ENCODE results near the gene MOB4. TPM values are rescaled to one million over a fixed set of nuclear protein-coding genes. Genes with fewer than 3 reads are reported as not detected.

MOB4 gene
- total RNA-seq, 1 experiment from 2014 or later, result 31.1 TPM

DNA sequence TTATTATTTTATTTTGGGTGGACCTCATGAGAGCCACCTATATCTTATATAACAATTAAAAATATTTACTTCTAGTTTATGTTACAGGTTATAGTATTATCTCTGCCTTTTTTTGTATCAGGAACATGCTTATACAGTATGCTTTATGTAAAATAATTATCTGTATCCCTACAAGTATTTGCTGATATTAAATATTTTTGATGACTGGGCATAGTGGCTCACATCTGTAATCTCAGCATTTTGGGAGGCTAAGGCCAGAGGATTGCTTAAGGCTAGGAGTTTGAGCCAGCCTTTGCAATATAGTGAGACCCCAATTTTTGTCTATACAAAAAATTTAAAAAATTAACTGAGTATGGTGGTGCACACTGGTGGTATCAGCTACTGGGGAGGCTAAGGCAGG, 39.6 kb downstream of the MOB4 start:
- H3K4me1 Mint-ChIP-seq (ENCODE audit: low read depth, unreplicated experiment), result no peaks in the 10 kb centered on the region
- POLR2A ChIA-PET, result no interaction called here
- intact Hi-C loops (cut with micrococcal nuclease; ENCODE audit: unreplicated experiment), result no loop called here
- no peak overlapping the region for H3K4me3 Mint-ChIP-seq (ENCODE audit: unreplicated experiment)
- Histone ChIP-seq H3K4me1 (no peaks in the 10 kb centered on the region), H3K4me3 (ENCODE audit: low read depth, low read length) (no peak overlapping the region), H3K27me3 (replicated peaks; ENCODE audit: control insufficient read depth, insufficient read depth, low read length) (no peaks in the 10 kb centered on the region), H3K9me3 (no peaks in the 10 kb centered on the region), H3K36me3 (ENCODE audit: control insufficient read depth, insufficient read depth, low read length) (no peaks in the 10 kb centered on the region; the same call in 1 of the 2 replicates)
- peaks cover 25% of the 10 kb centered on the region for H3K36me3 Mint-ChIP-seq (ENCODE audit: insufficient read depth, unreplicated experiment)
- no peak overlapping the region for H3K27ac Mint-ChIP-seq (ENCODE audit: unreplicated experiment)
- TF ChIP-seq, protein P1, sequence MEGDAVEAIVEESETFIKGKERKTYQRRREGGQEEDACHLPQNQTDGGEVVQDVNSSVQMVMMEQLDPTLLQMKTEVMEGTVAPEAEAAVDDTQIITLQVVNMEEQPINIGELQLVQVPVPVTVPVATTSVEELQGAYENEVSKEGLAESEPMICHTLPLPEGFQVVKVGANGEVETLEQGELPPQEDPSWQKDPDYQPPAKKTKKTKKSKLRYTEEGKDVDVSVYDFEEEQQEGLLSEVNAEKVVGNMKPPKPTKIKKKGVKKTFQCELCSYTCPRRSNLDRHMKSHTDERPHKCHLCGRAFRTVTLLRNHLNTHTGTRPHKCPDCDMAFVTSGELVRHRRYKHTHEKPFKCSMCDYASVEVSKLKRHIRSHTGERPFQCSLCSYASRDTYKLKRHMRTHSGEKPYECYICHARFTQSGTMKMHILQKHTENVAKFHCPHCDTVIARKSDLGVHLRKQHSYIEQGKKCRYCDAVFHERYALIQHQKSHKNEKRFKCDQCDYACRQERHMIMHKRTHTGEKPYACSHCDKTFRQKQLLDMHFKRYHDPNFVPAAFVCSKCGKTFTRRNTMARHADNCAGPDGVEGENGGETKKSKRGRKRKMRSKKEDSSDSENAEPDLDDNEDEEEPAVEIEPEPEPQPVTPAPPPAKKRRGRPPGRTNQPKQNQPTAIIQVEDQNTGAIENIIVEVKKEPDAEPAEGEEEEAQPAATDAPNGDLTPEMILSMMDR (IDR thresholded peaks at IDR 0.05; ENCODE audit: insufficient read depth in 1 of 2, low read depth in 1 of 2, low read length in 1 of 2, severe bottlenecking in 1 of 2, unreplicated experiment in 1 of 2), result no peak
- BruUV-seq (replicated peaks), result no TSS peak
- H3K27me3 Mint-ChIP-seq (ENCODE audit: insufficient read depth, unreplicated experiment), result no peaks in the 10 kb centered on the region
- H3K9me3 Mint-ChIP-seq (ENCODE audit: unreplicated experiment), result no peaks in the 10 kb centered on the region
- CTCF ChIA-PET, result no interaction called here
- DNase-seq, result no peak

DNA sequence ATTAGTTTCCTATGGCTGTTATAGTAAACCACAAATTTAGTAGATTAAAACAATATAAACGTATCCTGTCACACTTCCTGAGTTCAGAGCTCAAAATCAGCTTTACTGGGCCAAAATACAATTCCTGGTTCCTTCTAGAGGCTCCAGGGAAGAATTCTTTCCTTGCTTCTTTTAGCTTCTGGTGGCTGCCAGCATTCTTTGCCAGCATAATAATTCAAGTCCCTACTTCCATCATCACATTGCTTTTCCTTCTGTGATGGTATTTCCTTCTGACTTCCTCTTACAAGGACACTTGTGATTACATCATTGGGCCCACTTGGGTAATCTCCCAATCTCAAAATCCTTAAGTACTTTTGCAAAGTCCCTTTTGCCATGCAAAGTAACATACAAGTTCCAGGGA, 40.6 kb downstream of the MOB4 start:
- Histone ChIP-seq H3K27me3 (replicated peaks; ENCODE audit: control insufficient read depth, insufficient read depth, low read length) (no peaks in the 10 kb centered on the region), H3K9me3 (no peaks in the 10 kb centered on the region), H3K4me3 (ENCODE audit: low read depth, low read length) (no peak overlapping the region), H3K36me3 (ENCODE audit: control insufficient read depth, insufficient read depth, low read length) (no peaks in the 10 kb centered on the region; the same call in 1 of the 2 replicates), H3K4me1 (no peaks in the 10 kb centered on the region)
- TF ChIP-seq, protein P1 (IDR thresholded peaks at IDR 0.05; ENCODE audit: insufficient read depth in 1 of 2, low read depth in 1 of 2, low read length in 1 of 2, severe bottlenecking in 1 of 2, unreplicated experiment in 1 of 2), result no peak
- Mint-ChIP-seq H3K4me3 (ENCODE audit: unreplicated experiment) (no peak overlapping the region), H3K27me3 (ENCODE audit: insufficient read depth, unreplicated experiment) (no peaks in the 10 kb centered on the region), H3K9me3 (ENCODE audit: unreplicated experiment) (no peaks in the 10 kb centered on the region), H3K4me1 (ENCODE audit: low read depth, unreplicated experiment) (no peaks in the 10 kb centered on the region), H3K36me3 (ENCODE audit: insufficient read depth, unreplicated experiment) (peaks cover 32% of the 10 kb centered on the region), H3K27ac (ENCODE audit: unreplicated experiment) (no peak overlapping the region)
- intact Hi-C loops (cut with micrococcal nuclease; ENCODE audit: unreplicated experiment), result no loop called here
- BruUV-seq (replicated peaks), result no TSS peak
- ChIA-PET POLR2A (no interaction called here), CTCF (no interaction called here)
- DNase-seq, result no peak

DNA sequence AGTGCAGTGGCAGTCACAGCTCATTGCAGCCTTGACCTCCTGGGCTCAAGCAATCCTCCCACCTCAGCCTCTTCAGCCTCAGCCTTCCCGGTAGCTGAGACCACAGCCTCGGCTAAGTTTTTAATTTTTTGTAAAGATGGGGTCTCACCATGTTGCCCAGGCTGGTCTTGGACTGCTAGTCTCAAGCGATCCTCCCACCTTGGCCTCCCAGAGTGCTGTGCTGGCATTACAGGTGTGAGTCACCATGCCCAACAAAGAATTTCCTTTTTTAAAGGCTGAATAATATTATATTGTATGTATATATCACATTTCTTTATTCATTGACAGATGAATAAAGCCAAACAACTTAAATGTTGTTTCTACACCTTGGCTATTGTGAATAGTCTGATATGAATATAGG, 42.5 kb downstream of the MOB4 start:
- Histone ChIP-seq H3K4me3 (ENCODE audit: low read depth, low read length) (no peak overlapping the region), H3K36me3 (ENCODE audit: control insufficient read depth, insufficient read depth, low read length) (no peaks in the 10 kb centered on the region; the same call in 1 of the 2 replicates), H3K9me3 (0 out of 2 replicates have a peak, but pooled peaks cover 4% of the 10 kb centered on the region), H3K27me3 (replicated peaks; ENCODE audit: control insufficient read depth, insufficient read depth, low read length) (no peaks in the 10 kb centered on the region), H3K4me1 (no peaks in the 10 kb centered on the region)
- CTCF ChIA-PET, result no interaction called here
- H3K4me1 Mint-ChIP-seq (ENCODE audit: low read depth, unreplicated experiment), result no peaks in the 10 kb centered on the region
- peaks cover 33% of the 10 kb centered on the region for H3K36me3 Mint-ChIP-seq (ENCODE audit: insufficient read depth, unreplicated experiment)
- POLR2A ChIA-PET, result no interaction called here
- H3K4me3 Mint-ChIP-seq (ENCODE audit: unreplicated experiment), result no peak overlapping the region
- H3K27ac Mint-ChIP-seq (ENCODE audit: unreplicated experiment), result no peak overlapping the region
- BruUV-seq (replicated peaks), result no TSS peak
- no peak for DNase-seq
- intact Hi-C loops (cut with micrococcal nuclease; ENCODE audit: unreplicated experiment), result no loop called here
- H3K27me3 Mint-ChIP-seq (ENCODE audit: insufficient read depth, unreplicated experiment), result no peaks in the 10 kb centered on the region
- TF ChIP-seq, protein P1 (IDR thresholded peaks at IDR 0.05; ENCODE audit: insufficient read depth in 1 of 2, low read depth in 1 of 2, low read length in 1 of 2, severe bottlenecking in 1 of 2, unreplicated experiment in 1 of 2), result no peak
- no peaks in the 10 kb centered on the region for H3K9me3 Mint-ChIP-seq (ENCODE audit: unreplicated experiment)
